ENCODE results near the gene JPH4.
"Not testable (repeated sequence)": the region's sequence is repeated elsewhere in the genome, so short reads cannot be mapped to it uniquely, and the experiment has no call there.

Gene JPH4

DNA sequence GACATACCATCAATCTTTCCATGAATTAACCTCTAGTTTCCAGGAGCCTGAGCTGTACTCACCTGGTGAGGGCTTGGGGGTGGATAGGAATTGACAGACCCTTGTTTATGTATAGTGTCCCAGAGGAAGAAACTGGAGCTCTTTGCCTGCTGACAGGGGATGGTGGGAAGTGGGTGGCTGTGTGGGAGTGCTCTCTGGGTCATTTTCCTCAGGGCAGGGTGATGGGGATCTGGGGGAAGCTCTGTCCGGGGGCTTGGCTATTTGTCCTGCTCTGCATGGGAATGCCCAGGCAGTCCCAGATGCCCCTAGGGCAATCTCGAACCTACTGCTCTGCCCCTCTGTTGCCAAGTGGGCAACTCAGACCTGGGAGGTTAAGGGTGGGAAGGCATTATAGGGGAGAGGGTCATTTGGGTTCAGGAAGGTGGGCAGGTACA lies 35.8 kb upstream of the JPH4 start:
- no peak for TF ChIP-seq CTCF (IDR thresholded peaks at IDR 0.05; ENCODE audit: low read depth, low read length)
- no peak for DNase-seq (ENCODE audit: low read depth, low spot score)
- H3K4me3 ChIP-seq (ENCODE audit: low read depth, low read length): no peak overlapping the region
- in situ Hi-C loops (cut with HindIII; ENCODE audit: low sequenced_read_pairs): no loop called here

DNA sequence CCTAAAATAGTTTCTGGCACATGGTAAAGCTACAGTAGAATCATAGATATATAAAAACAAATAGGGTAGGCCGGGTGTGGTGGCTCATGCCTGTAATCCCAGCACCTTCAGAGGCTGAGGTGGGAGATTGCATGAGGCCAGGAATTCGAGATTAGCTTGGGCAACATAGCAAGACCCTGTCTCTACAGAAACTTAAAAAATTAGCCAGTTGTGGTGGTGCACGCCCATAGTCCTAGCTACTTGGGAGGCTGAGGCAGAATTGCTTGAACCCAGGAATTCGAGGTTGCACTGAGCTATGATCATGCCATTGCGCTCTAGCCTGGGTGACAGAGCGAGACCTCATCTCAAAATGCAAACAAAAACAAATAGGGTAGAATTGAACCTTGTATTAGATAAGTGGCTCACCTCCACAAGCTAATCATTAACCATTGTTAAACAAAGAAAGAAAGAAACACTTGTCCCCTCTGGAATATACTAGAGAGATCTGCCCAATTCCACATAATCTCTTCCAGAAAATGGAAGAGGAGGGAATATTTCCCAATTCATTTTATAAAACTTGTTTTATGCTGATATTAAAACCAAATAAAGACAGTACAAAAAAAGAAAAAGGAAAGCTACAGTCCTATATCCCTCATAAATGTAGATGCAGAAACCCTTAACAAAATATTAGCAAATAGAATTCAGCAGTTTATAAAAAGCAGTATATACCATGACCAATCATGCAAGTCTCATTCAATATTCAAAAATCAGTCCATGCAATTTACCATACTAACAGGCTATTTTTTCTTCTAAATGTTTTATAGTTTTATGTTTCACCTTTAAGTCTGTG lies 34.9 kb upstream of the JPH4 start:
- H3K4me3 ChIP-seq (ENCODE audit: low read depth, low read length): no peak overlapping the region
- TF ChIP-seq CTCF (IDR thresholded peaks at IDR 0.05; ENCODE audit: low read depth, low read length): no peak
- in situ Hi-C loops (cut with HindIII; ENCODE audit: low sequenced_read_pairs): no loop called here
- no peak for DNase-seq (ENCODE audit: low read depth, low spot score)

GRCh38 chr14:23612802-23613201 lies 34.2 kb upstream of the JPH4 start:
- no peak for DNase-seq (ENCODE audit: low read depth, low spot score)
- H3K4me3 ChIP-seq (ENCODE audit: low read depth, low read length): no peak overlapping the region
- no peak for TF ChIP-seq CTCF (IDR thresholded peaks at IDR 0.05; ENCODE audit: low read depth, low read length)
- in situ Hi-C loops (cut with HindIII; ENCODE audit: low sequenced_read_pairs): no loop called here

DNA sequence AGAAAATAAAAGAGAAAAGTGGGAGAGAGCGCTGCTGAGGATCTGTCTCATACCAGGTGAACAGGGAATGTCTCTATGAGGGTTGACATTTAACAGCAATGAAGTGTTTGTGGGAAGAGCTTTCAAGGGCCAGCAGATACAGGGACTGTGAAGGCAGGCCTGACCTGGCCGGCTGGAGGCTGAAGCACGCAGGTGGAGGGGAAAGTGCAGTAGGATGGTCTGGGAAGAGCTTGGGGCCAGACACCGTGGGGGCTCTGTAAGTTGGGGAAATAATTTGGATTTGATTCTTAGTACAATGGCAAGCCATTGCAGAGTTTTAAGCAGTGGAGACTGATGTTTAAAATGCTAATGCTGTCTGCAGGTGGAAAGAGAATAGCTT lies 33.8 kb upstream of the JPH4 start:
- DNase-seq (ENCODE audit: low read depth, low spot score): no peak
- in situ Hi-C loops (cut with HindIII; ENCODE audit: low sequenced_read_pairs): no loop called here
- no peak overlapping the region for H3K4me3 ChIP-seq (ENCODE audit: low read depth, low read length)
- TF ChIP-seq CTCF (IDR thresholded peaks at IDR 0.05; ENCODE audit: low read depth, low read length): no peak

GRCh38 chr14:23610815-23611289 lies 32.3 kb upstream of the JPH4 start:
- in situ Hi-C loops (cut with HindIII; ENCODE audit: low sequenced_read_pairs): no loop called here
- TF ChIP-seq CTCF (IDR thresholded peaks at IDR 0.05; ENCODE audit: low read depth, low read length): no peak
- no peak overlapping the region for H3K4me3 ChIP-seq (ENCODE audit: low read depth, low read length)
- DNase-seq (ENCODE audit: low read depth, low spot score): no peak

DNA sequence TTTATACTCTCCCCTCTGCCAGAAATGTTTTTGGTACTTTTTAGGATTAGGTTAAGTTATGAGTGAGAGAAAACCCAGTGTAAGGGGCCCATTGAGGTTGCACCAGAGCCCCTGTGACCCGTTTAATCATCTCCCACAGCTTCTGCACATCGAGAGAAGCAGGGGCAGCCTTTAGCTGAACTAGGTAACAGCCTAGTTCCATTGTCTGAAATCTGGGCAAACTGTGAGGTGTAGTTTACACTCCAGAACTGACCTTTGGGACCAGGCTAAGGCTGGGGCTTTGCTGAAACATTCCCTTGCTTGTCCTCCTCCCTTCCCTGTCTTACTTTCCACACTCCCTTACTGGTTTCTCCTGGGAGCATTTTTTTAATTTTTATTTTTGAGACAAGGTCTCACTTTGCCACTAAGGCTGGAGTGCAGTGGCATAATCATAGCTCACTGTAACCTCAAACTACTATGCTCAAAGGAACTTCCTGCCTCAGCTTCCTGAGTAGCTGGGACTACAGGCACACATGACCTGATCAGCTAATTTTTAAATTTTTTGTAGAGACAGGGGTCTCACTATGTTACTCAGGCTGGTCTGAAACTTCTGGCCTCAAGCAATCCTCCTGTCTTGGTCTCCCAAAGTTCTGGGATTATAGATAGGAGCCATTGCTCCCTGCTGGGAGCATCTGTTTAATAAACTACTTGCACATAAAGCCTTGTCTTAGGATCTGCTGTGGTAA lies 31.7 kb upstream of the JPH4 start:
- in situ Hi-C loops (cut with HindIII; ENCODE audit: low sequenced_read_pairs): no loop called here
- no peak overlapping the region for H3K4me3 ChIP-seq (ENCODE audit: low read depth, low read length)
- no peak for TF ChIP-seq CTCF (IDR thresholded peaks at IDR 0.05; ENCODE audit: low read depth, low read length)
- DNase-seq (ENCODE audit: low read depth, low spot score): no peak

- DNase-seq (ENCODE audit: low read depth, low spot score); H3K4me3 ChIP-seq (ENCODE audit: low read depth, low read length); in situ Hi-C loops (cut with HindIII; ENCODE audit: low sequenced_read_pairs): not testable (repeated sequence)
Observed at GRCh38 chr14:23609411-23610089, 31.0 kb upstream of the JPH4 start.
